Osteocyte (in vitro differentiated cells): Measurements from ENCODE around the gene ANGPT4. TPM values are rescaled to one million over a fixed set of nuclear protein-coding genes. Genes with fewer than 3 reads are reported as not detected.

Experiments used
- DNase-seq: peaks from one replicate; pipeline ENCODE4 v3.0.0; 2021; ENCODE audit warnings: mixed read lengths; ENCODE audit not compliant: unreplicated experiment; ENCODE audit errors: extremely low spot score
- H3K27ac Mint-ChIP-seq: one replicate; pipeline ENCODE4 v1.8.0; 2021; ENCODE audit warnings: mild to moderate bottlenecking, mixed read lengths; ENCODE audit not compliant: unreplicated experiment
- H3K27me3 Mint-ChIP-seq: one replicate; pipeline ENCODE4 v1.8.0; 2021; ENCODE audit warnings: mixed read lengths; ENCODE audit not compliant: unreplicated experiment
- H3K36me3 Mint-ChIP-seq: one replicate; pipeline ENCODE4 v1.8.0; 2021; ENCODE audit warnings: mixed read lengths; ENCODE audit not compliant: unreplicated experiment
- H3K4me1 Mint-ChIP-seq: one replicate; pipeline ENCODE4 v1.8.0; 2021; ENCODE audit warnings: mixed read lengths; ENCODE audit not compliant: unreplicated experiment
- H3K4me3 Mint-ChIP-seq: one replicate; pipeline ENCODE4 v1.8.0; 2021; ENCODE audit warnings: mild to moderate bottlenecking, moderate library complexity, mixed read lengths; ENCODE audit not compliant: unreplicated experiment
- H3K9me3 Mint-ChIP-seq: one replicate; pipeline ENCODE4 v1.8.0; 2021; ENCODE audit warnings: mixed read lengths; ENCODE audit not compliant: unreplicated experiment
- total RNA-seq: library from RNA; stranded (reverse); gene quantifications from 2 replicates; pipeline ENCODE4 v1.2.1, GENCODE V29; 2021
- TF ChIP-seq, protein P1 (sequence below): fragments of 200-600 bp; sonication (generic); IDR thresholded peaks from 2 replicates; pipeline ENCODE4 v1.5.0; 2021; ENCODE audit warnings: antibody characterized with exemption, mild to moderate bottlenecking, moderate library complexity

Gene ANGPT4
- total RNA-seq, 1 donor from 2014 or later = not detected

- Mint-ChIP-seq H3K4me1 (no peaks in the 10 kb centered on the region), H3K36me3 (no peaks in the 10 kb centered on the region), H3K9me3 (no peaks in the 10 kb centered on the region), H3K27me3 (peaks cover 3% of the 10 kb centered on the region), H3K27ac (no peak overlapping the region), H3K4me3 (no peak overlapping the region)
- no peak for DNase-seq
- TF ChIP-seq, protein P1, sequence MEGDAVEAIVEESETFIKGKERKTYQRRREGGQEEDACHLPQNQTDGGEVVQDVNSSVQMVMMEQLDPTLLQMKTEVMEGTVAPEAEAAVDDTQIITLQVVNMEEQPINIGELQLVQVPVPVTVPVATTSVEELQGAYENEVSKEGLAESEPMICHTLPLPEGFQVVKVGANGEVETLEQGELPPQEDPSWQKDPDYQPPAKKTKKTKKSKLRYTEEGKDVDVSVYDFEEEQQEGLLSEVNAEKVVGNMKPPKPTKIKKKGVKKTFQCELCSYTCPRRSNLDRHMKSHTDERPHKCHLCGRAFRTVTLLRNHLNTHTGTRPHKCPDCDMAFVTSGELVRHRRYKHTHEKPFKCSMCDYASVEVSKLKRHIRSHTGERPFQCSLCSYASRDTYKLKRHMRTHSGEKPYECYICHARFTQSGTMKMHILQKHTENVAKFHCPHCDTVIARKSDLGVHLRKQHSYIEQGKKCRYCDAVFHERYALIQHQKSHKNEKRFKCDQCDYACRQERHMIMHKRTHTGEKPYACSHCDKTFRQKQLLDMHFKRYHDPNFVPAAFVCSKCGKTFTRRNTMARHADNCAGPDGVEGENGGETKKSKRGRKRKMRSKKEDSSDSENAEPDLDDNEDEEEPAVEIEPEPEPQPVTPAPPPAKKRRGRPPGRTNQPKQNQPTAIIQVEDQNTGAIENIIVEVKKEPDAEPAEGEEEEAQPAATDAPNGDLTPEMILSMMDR = no peak
These were observed 91.2 kb downstream of the ANGPT4 start for GRCh38 chr20:824916-825315.

DNA sequence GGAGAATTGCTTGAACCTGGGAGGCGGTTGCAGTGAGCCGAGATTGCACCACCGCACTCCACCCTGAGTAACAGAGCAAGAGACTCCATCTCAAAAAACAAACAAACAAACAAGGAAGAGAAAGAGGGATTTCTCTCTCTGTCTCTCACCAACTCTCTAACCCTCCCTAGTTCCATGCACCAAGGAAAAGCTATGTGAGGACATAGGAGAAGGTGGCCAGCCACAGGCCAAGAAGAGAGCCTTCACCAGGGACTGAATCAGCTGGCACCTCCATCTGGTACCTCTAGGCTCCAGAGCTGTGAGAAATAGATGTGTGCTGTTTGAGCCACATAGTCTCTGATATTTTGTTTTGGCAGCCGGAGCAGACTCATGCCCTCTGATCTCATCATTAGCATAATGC is 91.6 kb downstream of the ANGPT4 start:
- no peak for DNase-seq
- TF ChIP-seq, protein P1 = no peak
- Mint-ChIP-seq H3K4me3 (no peak overlapping the region), H3K27me3 (peaks cover 3% of the 10 kb centered on the region), H3K4me1 (no peaks in the 10 kb centered on the region), H3K9me3 (no peaks in the 10 kb centered on the region), H3K36me3 (no peaks in the 10 kb centered on the region), H3K27ac (no peak overlapping the region)

DNA sequence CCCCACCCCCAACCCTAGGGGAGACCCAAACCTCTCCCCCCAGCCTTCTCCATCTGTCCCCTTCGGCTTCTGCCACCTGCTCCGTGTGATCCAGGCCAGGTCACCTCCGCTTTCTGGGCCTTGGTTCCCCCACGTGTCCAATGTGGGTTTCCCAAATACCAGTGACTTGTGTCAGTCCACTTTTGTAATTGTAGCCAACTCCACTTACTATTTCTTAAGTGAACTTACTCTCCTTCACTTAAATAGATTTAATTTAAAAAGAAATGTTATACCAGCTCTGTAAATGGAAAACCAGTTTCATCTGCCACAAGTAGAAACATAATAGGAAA is 92.6 kb downstream of the ANGPT4 start:
- TF ChIP-seq, protein P1 = no peak
- no peak for DNase-seq
- peaks cover 3% of the 10 kb centered on the region for H3K27me3 Mint-ChIP-seq
- no peak overlapping the region for H3K27ac Mint-ChIP-seq
- no peaks in the 10 kb centered on the region for H3K36me3 Mint-ChIP-seq
- H3K4me1 Mint-ChIP-seq = peaks cover 2% of the 10 kb centered on the region
- no peak overlapping the region for H3K4me3 Mint-ChIP-seq
- no peaks in the 10 kb centered on the region for H3K9me3 Mint-ChIP-seq

- Mint-ChIP-seq H3K9me3 (no peaks in the 10 kb centered on the region), H3K36me3 (no peaks in the 10 kb centered on the region), H3K4me3 (no peak overlapping the region), H3K27ac (no peak overlapping the region), H3K4me1 (peaks cover 2% of the 10 kb centered on the region), H3K27me3 (peaks cover 3% of the 10 kb centered on the region)
- TF ChIP-seq, protein P1 = no peak
- no peak for DNase-seq
These were observed 93.2 kb downstream of the ANGPT4 start for GRCh38 chr20:822651-823573.

DNA sequence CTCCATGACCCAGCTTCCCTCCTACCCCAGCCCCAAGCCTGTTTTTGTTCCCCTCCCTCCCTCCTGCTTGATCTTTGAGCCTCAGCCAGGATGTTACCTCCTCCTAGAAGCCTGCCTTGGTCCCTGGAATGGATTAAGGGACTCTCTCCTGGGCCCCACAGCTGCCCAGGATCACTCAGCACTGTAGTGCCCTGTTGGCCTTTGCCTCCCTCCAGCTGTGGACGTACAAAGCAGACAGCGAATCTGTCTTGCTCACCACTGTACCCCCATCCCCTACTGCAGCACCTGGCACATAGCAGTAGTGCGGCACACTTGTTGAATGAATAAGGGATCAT is 94.4 kb downstream of the ANGPT4 start:
- Mint-ChIP-seq H3K9me3 (no peaks in the 10 kb centered on the region), H3K4me1 (peaks cover 2% of the 10 kb centered on the region), H3K27ac (no peak overlapping the region), H3K27me3 (peaks cover 3% of the 10 kb centered on the region), H3K4me3 (no peak overlapping the region), H3K36me3 (no peaks in the 10 kb centered on the region)
- DNase-seq = no peak
- TF ChIP-seq, protein P1 = no peak
